NCI-H187 (cell line): ENCODE measurements around the gene QSER1.
"Not testable (repeated sequence)": the region's sequence is repeated elsewhere in the genome, so short reads cannot be mapped to it uniquely, and the experiment has no call there.

ENCODE experiments used
- DNase-seq, 2 experiments: peaks; one replicate each; lab custom pipeline; 2025; lab: John Stamatoyannopoulos, UW

Gene QSER1

GRCh38 chr11:33001281-33001680 is 108.7 kb downstream of the QSER1 start:
- DNase-seq = no peak

DNA sequence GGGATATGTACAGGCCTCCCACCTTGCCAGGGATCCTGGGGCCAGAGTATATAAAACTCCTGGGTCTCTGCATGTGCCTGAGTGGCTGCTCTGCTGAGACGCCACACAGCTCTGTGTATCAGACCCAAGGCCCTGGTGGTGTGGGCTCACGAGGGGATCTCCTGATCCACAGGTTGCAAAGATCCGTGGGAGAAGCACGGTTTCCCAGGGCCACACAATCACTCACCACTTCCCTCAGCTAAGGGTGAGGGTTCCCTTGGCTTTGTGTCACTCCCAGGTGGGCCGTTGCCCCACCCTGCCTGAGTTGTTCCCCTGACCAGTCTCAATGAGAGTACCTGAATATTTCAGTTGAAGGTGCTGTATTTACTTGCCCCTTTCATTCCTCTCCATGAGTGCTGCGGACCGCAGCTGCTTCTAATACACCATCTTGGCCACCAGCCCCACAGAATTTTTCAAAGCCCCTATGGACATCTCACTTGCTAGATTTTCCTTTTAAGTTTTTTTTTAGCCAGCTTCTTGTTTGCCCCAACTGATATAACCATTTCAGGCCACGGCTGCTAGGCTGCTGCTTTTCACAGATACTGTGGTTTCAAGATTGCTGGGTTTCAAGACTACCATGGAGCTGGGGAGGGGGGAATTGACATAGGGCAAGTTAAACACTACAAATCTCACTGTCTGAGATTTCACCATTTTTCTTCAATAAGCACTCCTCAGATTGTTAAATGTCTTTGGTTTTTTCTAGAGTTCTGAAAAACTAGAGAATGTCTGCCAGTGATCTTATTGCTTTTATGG is 109.3 kb downstream of the QSER1 start:
- DNase-seq = no peak

DNA sequence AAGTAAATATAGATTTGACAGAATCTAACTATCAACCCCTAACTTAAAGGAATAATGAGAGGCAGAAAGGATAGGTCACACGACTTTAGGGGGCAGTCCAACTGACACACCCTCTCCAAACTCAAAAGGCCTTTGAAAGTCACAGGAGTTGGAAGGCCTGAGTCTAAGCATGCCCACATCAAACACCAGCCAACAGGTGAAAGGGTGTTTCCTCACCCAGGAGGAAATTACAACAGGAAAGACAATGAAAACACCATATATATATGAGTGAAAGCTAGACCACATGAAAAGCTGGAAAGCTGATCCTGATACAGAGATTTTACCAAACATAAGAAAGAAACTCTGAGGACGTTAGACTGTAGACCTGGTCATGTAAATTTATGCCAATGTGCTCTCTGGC is 112.6 kb downstream of the QSER1 start:
- DNase-seq = no peak

GRCh38 chr11:33006010-33006409 is 113.4 kb downstream of the QSER1 start:
- no peak for DNase-seq

GRCh38 chr11:33013755-33014154 is 121.1 kb downstream of the QSER1 start:
- no peak for DNase-seq

- DNase-seq = peak; percentile 91 to 95
Observed at GRCh38 chr11:33015621-33016551, 123.3 kb downstream of the QSER1 start, which contains the start of gene DEPDC7. Gene DEPDC7, plus strand, starts transcription at chr11:33015878. Its CDS starts 78 bp downstream, at chr11:33015956.

DNA sequence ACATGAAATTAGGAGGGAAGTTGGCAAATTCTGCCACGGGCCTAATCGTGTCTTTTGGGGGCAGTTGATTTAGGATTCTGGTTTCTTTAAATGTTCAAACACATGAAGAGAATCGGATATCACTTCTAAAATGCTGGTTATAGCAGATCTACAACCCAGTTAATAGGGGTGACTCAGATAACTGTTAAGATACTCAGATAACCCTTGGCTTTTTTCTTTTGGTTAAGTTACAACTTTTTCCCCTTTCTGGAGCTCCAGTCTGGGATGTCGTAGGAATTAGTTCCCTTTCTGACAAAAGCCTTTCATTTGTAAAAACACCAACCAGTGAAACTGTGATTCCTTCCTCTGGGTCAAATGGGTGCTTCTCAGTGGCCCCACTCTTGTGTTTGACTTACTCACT is 124.0 kb downstream of the QSER1 start:
- DNase-seq = no peak

- DNase-seq = no peak
Observed at GRCh38 chr11:33017478-33017877, 124.9 kb downstream of the QSER1 start.

- DNase-seq = no peak
Observed at GRCh38 chr11:33017965-33018364, 125.4 kb downstream of the QSER1 start.

GRCh38 chr11:33018840-33019239 is 126.2 kb downstream of the QSER1 start:
- DNase-seq = no peak

DNA sequence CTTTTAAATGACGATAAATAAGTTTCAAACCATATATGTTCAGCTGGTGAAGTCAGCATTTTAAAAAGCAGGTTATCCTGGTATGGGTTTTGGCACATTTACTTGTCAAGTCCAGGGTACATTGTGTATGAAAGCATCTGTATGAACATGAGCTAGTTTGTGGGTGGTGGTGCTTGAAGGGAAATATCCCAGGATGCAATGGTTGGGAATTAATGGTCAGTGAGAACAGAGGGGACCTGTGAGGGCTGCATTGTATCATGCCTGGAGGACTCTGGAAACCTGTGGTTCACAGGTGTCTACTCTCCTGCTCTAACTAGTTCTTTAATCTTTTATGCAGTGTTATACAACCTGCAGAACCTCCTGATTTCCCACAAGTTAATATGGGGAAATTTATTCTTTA is 128.9 kb downstream of the QSER1 start:
- no peak for DNase-seq

DNA sequence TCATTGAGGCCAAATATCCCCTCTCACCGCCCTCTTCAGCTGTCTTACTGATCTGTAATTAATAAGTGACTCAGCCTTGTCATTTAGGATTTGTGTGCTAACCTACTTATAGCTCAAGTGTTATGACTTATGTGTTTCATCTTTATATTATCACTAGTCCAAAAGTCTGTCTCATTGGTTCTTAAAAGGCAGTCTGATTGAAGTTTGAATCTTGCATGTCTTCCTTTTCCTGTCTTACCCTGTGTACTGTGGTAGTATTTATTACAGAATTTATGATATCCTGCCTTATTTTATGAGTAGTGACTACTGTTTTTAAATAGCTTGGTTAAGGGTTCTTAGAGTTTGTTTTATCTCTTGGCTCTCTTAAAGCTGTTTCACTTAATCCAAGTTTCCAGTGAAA is 129.3 kb downstream of the QSER1 start:
- no peak for DNase-seq

DNA sequence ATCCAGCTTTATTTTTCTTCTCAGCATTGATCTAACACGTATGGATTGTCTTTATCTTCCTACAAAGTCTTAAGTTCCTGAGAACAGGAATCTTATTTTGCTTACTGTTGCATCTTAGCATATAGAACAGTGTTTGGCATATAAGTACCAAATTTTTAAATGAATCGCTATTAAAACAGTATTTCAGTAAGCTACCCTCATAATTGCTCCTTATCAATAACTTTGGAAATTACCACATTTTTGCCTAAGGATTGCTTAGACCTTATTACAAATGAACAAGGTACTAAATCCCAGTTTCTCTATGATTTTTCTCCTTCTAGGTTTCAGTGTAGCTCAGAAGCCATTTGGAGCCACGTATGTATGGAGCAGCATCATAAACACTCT is 132.7 kb downstream of the QSER1 start:
- DNase-seq = no peak

- DNase-seq = no peak
Observed at GRCh38 chr11:33027233-33027632, 134.6 kb downstream of the QSER1 start.

- no peak for DNase-seq
Observed at GRCh38 chr11:33027846-33028536, 135.4 kb downstream of the QSER1 start.

DNA sequence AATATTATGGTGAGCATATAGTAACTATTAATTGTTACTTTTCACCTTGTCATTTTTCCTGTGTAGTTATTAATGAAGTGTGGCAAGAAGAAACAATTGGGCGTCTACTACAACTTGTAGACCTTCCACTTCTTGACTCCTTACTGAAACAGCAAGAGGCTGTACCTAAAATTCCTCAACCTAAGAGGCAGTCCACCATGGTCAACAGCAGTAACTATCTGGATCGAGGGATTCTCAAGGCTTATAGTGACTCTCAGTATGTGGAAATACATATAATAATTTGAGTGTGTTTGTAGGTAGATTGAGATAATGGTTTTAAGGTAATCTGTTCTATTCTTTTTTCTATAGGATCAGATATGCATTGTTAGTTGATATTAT is 135.9 kb downstream of the QSER1 start:
- no peak for DNase-seq

- not testable (repeated sequence) for DNase-seq
Observed at GRCh38 chr11:33029218-33029617, 136.6 kb downstream of the QSER1 start.
